GM12891 (cell line): ENCODE measurements around the gene PLEKHB1.

Source experiments
- POLR2A ChIP-seq: IDR thresholded peaks from 2 replicates; pipeline ENCODE4 v1.6.1; 2011; ENCODE audit warnings: low read depth, low read length, control low read depth
- POLR2AphosphoS5 ChIP-seq: IDR thresholded peaks from 2 replicates; pipeline ENCODE4 v1.6.1; 2011; ENCODE audit warnings: low read depth, low read length, control low read depth
- SPI1 ChIP-seq: IDR thresholded peaks from 2 replicates; pipeline ENCODE4 v1.6.1; 2011; ENCODE audit warnings: low read depth, low read length, control low read depth
- TAF1 ChIP-seq: IDR thresholded peaks from 2 replicates; pipeline ENCODE4 v1.6.1; 2011; ENCODE audit warnings: low read depth, low read length, control low read depth

GRCh38 chr11:73598719-73599379, 47.5 kb upstream of the PLEKHB1 start:
- no peak for TF ChIP-seq TAF1
- TF ChIP-seq POLR2AphosphoS5 = no peak
- no peak for TF ChIP-seq POLR2A
- no peak for TF ChIP-seq SPI1
